Measurements from ENCODE around the gene GREB1L. TPM values are rescaled to one million over a fixed set of nuclear protein-coding genes. Genes with fewer than 3 reads are reported as not detected.

The GREB1L gene
- total RNA-seq, 1 experiment from 2014 or later = 0.26 TPM

GRCh38 chr18:21439431-21439846 lies 197.4 kb downstream of the GREB1L start:
- ChIA-PET POLR2A (no interaction called here), CTCF (no interaction called here)
- Mint-ChIP-seq H3K27me3 (ENCODE audit: low read depth) (peaks cover 26% of the 10 kb centered on the region), H3K9me3 (no peaks in the 10 kb centered on the region), H3K4me3 (no peak overlapping the region), H3K4me1 (no peaks in the 10 kb centered on the region), H3K27ac (no peak overlapping the region), H3K36me3 (no peaks in the 10 kb centered on the region)
- ATAC-seq = no peak
- no peak for DNase-seq (ENCODE audit: low spot score)
- no peak for TF ChIP-seq NR2C2 (CRISPR knock-in tag; IDR thresholded peaks at IDR 0.05)
- no peak for TF ChIP-seq SOX15 (CRISPR knock-in tag; IDR thresholded peaks at IDR 0.05)
- no peak for TF ChIP-seq ETV6 (CRISPR knock-in tag; IDR thresholded peaks at IDR 0.05)
- TF ChIP-seq SMAD3 (CRISPR knock-in tag; IDR thresholded peaks at IDR 0.05; ENCODE audit: borderline replicate concordance) = no peak

- Mint-ChIP-seq H3K4me3 (no peak overlapping the region), H3K36me3 (no peaks in the 10 kb centered on the region), H3K9me3 (no peaks in the 10 kb centered on the region), H3K27ac (no peak overlapping the region), H3K27me3 (ENCODE audit: low read depth) (peaks cover 11% of the 10 kb centered on the region), H3K4me1 (peaks cover 7% of the 10 kb centered on the region; the same call in 1 of the 2 replicates)
- no peak for ATAC-seq
- POLR2A ChIA-PET = no interaction called here
- CTCF ChIA-PET = interaction anchor here (0.9 to 2.2 kb wide), 3 partner anchors 47 to 250 kb away, joined by 4 to 10 read pairs (median 6); no protein-coding TSS in a partner anchor
- no peak for DNase-seq (ENCODE audit: low spot score)
- TF ChIP-seq ZNF416 (CRISPR knock-in tag; IDR thresholded peaks at IDR 0.05) = no peak
- TF ChIP-seq ZNF219 (CRISPR knock-in tag; IDR thresholded peaks at IDR 0.05; ENCODE audit: borderline replicate concordance) = no peak
- no peak for TF ChIP-seq GABPB1 (CRISPR knock-in tag; IDR thresholded peaks at IDR 0.05)
- TF ChIP-seq ZNF263 (CRISPR knock-in tag; IDR thresholded peaks at IDR 0.05; ENCODE audit: low read depth) = no peak
- TF ChIP-seq ZNF317 (CRISPR knock-in tag; IDR thresholded peaks at IDR 0.05; ENCODE audit: borderline replicate concordance, low read depth) = no peak
- no peak for TF ChIP-seq ZSCAN18 (CRISPR knock-in tag; IDR thresholded peaks at IDR 0.05)
- no peak for TF ChIP-seq SMAD4 (CRISPR knock-in tag; IDR thresholded peaks at IDR 0.05)
- TF ChIP-seq NR3C1 (CRISPR knock-in tag; conservative IDR thresholded peaks at IDR 0.05; ENCODE audit: low read depth) = no peak
- no peak for TF ChIP-seq TP53 (CRISPR knock-in tag; IDR thresholded peaks at IDR 0.05)
- TF ChIP-seq CDX4 (CRISPR knock-in tag; IDR thresholded peaks at IDR 0.05; ENCODE audit: borderline replicate concordance) = no peak
- TF ChIP-seq E2F4 (CRISPR knock-in tag; IDR thresholded peaks at IDR 0.05; ENCODE audit: borderline replicate concordance, low read depth) = no peak
- TF ChIP-seq AR (CRISPR knock-in tag; IDR thresholded peaks at IDR 0.05) = no peak
- TF ChIP-seq MXD4 (CRISPR knock-in tag; IDR thresholded peaks at IDR 0.05; ENCODE audit: borderline replicate concordance) = no peak
- TF ChIP-seq E2F1 (CRISPR knock-in tag; IDR thresholded peaks at IDR 0.05) = no peak
- TF ChIP-seq ZNF423 (CRISPR knock-in tag; IDR thresholded peaks at IDR 0.05) = no peak
- TF ChIP-seq TEAD4 (CRISPR knock-in tag; IDR thresholded peaks at IDR 0.05) = no peak
Observed at GRCh38 chr18:21441670-21442069, 199.6 kb downstream of the GREB1L start.

Data from WTC11 (cell line).